Astrocyte of the hippocampus (primary cell): ENCODE measurements around the gene NOC2L.
A peak's percentile ranks its signal among the peaks of the same experiment; 100 is the strongest.
"Not testable (repeated sequence)": the region's sequence is repeated elsewhere in the genome, so short reads cannot be mapped to it uniquely, and the experiment has no call there.

Source experiments
- DNase-seq: peaks from one replicate; pipeline ENCODE4 v3.0.0; 2011; ENCODE audit warnings: low read depth, low spot score

Gene NOC2L

DNA sequence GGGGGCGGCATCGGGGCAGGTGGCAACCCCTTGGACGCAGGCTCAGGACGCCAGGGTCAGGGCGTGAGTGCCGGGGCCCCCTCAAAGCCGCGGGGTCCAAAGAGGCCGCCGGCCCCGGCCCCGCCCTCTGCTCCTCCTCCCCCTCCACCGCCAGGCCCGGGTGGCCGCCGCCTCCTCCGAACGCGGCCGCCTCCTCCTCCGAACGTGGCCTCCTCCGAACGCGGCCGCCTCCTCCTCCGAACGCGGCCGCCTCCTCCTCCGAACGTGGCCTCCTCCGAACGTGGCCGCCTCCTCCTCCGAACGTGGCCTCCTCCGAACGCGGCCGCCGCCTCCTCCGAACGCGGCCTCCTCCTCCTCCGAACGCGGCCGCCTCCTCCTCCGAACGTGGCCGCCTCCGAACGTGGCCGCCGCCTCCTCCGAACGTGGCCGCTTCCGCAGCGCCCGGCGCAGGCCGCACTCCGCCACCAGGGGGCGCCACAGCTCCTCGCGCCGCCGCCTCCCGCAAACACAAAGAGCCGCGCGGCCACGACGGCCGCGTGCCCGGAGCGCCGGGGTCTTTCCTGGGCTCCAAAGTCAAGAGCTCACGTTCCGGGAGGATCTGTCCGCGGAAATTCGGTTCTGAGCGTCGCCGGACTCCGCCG lies 54.6 kb downstream of the NOC2L start:
- peak; percentile 95 for DNase-seq

DNA sequence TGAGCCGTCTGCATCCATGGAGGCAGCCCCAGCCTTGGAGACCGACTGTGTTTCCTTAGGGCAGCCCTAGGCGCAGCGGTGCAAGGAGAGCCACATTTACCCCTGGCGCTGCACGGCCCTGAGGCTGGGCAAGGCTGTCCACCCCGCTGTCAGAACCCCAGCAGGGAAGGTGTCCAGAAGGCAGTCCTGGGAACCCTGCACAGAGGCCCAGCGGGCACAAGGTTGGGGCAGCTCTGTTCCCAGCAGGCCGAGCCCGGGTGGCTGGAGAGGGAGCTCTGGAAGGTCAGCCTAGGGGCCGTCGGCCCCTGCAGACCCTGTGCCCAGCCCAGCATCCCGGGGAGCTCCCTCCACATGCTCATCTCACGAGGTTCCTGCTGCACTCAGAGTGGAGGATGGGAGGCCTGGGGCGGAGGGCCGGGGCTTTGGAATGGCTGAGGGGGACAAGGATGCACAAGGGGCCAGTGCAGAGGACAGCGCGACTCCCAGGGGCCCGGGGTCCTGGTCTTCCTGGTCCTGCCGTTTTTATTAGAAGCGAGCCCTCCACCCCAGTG lies 55.3 kb downstream of the NOC2L start:
- DNase-seq: no peak

DNA sequence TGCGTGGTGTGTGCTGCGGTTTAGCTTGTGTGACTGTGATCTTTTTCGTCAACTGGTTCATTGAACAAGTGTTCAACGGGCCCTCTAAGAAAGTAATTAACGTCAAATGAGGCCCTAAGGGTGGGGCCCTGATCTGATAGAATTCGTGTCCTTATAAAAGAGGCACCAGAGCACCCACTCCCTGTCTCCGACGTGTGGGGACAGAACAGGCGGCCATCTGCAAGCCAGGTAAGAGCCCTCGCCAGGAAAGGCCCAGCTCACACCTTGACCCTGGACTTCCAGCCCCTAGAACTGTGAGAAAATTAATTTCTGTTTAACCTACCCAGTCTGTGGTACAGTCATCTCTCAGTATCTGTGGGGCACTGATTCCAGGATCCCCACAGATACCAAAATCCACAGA lies 55.8 kb downstream of the NOC2L start:
- DNase-seq: no peak

DNA sequence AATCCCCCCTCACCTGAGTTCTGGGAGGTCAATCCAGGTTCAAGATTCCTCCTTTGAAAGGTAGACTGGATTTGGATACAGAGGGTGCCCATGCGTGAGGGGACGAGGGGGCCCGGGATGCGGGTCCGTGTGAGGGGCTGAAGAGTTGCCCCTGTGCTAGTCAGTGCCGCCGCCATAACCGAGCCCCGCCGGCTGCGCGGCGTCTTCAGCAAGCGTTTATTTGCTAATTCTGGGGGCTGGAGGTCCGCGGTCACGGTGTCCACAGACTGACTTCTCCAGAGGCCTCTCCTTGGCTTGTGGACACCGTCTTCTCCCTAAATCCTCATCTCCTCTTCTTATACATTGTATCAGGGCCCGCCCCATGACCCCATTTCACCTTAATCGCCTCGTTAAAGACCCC lies 56.3 kb downstream of the NOC2L start:
- no peak for DNase-seq

DNA sequence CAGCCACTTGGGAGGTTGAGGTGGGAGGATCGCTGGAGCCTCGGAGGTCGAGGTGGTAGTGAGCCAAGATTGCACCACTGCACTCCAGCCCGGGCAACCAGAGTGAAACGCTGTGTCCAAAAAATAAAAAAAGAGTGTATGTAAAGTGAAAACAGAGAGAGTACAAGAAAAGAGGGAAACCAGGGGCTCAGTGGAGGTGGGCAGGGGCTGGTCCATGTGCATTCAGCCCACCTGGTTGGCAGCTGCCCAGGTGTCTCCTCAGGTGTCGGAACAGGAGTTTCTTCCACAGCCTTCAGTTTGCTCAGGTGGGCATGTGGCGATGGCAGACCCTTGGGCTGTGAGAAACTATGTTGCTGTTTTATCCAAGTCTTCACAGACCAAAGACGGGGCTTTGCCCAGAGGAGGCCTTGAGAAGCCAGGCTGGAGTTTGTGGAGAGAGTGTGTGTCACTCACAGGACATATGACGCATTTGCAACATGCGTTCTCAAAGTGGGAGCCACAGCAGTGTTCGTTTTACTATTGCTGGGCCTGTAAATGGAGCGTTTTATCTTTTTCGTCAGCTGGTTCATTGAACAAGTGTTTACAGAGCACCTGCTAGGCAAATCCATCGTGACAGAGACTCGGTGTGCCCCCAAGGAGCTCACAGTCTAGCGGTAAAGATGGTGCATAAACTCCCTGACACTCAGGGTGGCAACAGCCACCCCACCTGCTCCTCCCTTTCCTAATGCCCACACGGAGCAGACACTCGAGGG lies 57.8 kb downstream of the NOC2L start:
- DNase-seq: no peak

DNA sequence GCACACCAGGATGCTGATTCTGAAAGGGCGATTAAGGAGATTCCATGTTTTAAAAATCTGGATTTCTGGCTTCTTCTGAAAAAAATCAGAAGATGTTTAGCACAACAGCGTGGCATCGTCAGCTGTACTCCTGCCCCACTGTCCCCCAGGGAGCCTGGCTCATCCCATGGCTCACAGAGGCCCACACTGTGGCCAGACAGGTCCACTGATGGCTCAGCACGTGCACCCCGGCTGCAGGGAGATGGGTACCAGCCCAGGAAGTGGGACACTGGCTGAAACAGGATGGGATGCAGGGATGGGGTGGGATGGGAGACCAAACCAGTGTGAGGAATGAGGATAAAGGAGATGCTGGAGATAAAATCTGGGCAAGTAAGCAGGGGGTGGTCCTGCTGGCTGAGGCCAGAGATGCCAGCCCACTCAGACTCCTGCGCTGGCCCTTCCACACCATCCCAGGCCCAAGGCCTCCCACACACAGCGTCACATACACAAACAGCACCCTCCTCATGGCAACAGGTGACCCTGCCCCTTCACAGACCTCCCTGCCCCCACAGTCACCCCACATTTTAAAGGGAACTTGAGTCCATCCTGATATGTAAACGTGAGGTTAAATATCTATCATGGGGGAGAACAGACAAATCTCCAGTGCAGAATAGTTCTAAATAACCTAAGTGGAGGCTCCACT lies 59.3 kb downstream of the NOC2L start:
- no peak for DNase-seq

DNA sequence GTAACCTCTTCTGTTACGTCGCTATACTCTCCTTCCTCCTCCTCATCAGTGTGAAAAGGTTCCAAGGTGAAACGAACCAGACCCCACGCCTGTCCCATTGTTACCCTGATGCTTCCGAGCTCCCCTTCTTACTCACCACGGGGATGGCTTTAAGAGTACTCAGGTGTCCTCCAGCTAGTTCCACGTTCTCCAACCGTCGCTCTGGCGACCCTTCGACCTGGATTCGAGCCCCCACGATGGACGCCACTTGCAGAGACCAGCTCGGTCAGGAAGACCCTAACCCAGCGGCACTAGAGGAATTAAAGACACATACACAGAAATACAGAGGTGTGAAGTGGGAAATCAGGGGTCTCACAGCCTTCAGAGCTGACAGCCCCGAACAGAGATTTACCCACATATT lies 61.1 kb downstream of the NOC2L start:
- DNase-seq: not testable (repeated sequence)

DNA sequence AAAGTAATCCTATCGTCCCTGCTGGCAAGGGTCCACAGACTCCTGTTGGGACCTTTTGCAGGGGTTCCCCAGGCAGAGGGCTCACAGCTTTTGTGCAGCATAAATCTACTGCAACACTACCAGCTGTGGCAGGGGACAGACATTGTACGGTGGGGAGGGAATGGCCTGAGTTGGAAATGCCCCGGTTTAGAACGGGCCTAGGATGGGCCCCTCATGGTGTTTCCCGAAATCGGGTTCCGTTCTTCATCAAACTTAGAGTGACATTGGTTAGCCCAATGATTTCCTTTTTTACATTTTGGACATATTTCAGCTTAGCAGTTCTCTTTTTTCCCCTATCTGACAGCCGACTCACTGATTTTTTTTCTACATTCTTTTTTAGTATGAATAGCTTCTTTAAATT lies 61.8 kb downstream of the NOC2L start:
- DNase-seq: no peak
